HEK293 (cell line): ENCODE data around the gene SS18L1.

ENCODE experiments used
- HIC1 ChIP-seq: fragments of 450-650 bp; formaldehyde crosslinking; IDR thresholded peaks from 2 replicates; pipeline ENCODE4 v1.5.1; 2016; ENCODE audit warnings: missing biosample characterization, missing genetic modification characterization
- TCF7L2 ChIP-seq: IDR thresholded peaks from 2 replicates; pipeline ENCODE4 v1.6.1; 2011; ENCODE audit warnings: low read depth, mild to moderate bottlenecking, inconsistent platforms, low read length, moderate library complexity, borderline replicate concordance

- TF ChIP-seq HIC1 (no peak), TCF7L2 (no peak)
Measured at GRCh38 chr20:62105592-62105991, 38.0 kb upstream of the SS18L1 start.
